Jurkat, Clone E6-1 (cell line): ENCODE data around the gene ANTXR1.

Experiments
- DNase-seq: peaks from one replicate; pipeline ENCODE4 v3.0.0-alpha.2; 2011; ENCODE audit warnings: low read depth, low spot score
- H3K4me3 ChIP-seq: 2 replicates; pipeline ENCODE4 v1.5.1; 2011; ENCODE audit warnings: mild to moderate bottlenecking, low read length, control low read depth, moderate library complexity

Gene ANTXR1

DNA sequence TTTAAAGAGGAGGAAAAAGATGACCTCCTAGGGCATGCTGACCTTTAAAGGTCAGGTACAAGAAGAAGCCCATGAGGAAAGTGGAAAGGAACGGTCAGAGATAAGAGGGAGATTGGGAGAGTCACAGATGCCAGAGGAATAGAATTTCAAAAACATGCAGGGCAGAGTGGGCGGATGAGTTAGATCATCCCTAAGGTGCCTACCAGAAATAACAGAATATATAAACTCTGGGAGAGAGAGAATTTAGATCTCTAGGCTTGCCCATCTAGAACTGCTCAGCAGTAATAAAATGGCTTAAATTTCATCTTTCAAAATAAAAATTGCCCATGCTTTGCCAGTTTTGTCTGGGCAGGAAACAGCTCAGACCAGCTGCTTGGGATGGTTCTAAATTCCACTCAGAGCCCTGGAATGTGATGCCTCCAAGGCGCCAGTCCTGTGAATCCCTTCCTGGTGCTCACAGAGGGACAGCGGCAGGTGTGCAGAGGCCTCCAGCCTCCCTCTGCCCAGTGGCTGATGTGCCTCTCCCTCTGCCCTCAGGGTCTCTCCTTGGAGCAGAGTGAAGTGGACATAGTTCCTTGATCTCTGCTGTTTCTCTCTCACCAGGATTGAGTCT lies 130.9 kb downstream of the ANTXR1 start:
- no peak overlapping the region for H3K4me3 ChIP-seq
- no peak for DNase-seq

DNA sequence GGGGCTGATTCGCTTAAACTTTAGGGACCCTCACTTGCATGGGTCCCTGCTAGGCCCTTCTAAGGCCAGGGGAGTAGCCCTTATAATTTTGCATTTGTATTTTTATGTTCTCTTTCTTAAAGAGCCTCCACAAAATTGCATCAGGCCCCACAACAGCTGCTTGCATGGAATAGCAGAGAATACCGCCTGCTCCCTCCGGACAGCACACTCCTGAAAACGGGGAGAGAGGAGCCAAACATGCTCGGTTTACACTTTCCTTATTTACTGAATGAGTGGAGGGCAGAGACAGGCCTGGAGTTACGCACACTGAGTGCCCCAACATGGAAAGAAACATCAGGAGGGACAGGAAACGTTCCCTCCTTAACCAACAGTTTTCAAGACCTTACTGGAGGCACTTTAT lies 132.2 kb downstream of the ANTXR1 start:
- H3K4me3 ChIP-seq, result no peak overlapping the region
- DNase-seq, result no peak

DNA sequence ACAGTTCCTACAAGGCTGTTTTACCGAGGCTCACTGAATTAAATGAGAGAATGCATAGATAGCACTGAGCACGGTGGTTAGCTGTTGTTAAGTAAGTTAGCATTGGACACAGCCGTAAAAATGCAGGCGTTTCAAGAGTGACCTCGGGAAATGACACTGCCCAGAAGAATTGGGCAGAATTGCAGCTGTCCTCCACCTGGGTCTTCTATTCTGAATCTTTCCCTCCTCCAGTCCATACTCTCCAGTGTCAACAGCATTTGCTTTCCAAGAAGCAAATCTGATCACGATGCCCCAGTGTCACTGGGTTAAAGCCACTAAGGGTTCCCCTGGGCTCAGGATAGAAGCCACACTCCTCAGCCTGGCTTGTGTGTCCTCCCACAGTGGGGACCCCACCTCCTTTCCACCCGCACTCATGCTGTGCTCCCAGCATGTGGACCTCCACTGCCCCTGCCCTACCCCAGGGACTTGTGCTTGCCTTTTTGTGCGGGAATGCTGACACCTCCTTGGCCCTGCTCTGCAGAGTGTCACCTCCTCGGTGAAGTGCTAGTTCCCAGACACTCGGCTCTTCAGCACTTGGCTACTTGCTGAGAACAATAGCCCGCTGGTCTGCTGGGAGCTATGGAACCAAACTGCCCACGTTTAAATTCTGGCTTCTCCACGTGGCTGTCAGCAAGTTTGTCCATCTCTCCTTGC lies 135.0 kb downstream of the ANTXR1 start:
- no peak overlapping the region for H3K4me3 ChIP-seq
- no peak for DNase-seq

DNA sequence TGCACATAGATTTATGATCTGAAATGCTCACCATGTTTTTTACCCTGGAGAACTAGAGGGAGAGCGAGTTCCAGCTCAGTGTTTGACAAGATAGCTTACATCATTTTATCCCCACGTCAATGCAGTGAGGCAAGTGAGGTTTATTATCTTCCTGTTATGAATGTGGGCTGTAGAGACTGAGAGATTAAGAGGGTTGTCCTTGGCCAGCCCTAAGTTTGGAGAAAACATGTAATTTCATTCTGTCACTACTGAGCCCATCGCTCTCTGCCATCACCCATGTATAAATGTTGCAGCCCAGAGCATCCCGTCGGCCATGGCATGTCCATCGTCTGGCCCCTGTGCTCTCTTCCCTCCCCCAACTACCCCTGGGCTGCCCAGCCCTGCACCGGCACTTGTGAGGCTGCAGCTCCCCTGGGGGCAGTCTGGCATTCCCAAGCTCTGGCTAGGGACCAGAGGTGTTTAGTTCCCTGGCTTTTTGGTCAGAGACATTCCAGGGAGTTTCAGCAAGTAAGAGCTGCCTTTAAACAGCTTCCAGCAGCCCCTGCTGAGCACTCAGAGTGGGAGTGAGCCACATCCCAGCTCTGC lies 136.7 kb downstream of the ANTXR1 start:
- DNase-seq, result no peak
- no peak overlapping the region for H3K4me3 ChIP-seq

DNA sequence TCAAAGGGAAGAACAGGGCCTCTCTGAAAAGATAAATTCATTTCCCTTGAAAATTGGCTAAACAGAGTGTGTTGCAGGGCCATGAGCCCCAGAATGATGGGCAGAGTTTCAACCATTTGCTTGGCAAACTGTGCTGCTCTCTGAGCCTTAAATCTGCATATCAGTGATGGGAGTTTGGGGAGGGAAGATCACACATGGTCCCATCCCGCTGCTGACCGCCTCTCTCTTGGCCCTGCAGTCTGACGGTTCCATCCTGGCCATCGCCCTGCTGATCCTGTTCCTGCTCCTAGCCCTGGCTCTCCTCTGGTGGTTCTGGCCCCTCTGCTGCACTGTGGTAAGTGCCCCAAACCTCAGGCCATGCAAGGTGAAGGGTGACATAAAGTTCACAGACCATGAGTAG lies 139.0 kb downstream of the ANTXR1 start:
- no peak overlapping the region for H3K4me3 ChIP-seq
- DNase-seq, result no peak

DNA sequence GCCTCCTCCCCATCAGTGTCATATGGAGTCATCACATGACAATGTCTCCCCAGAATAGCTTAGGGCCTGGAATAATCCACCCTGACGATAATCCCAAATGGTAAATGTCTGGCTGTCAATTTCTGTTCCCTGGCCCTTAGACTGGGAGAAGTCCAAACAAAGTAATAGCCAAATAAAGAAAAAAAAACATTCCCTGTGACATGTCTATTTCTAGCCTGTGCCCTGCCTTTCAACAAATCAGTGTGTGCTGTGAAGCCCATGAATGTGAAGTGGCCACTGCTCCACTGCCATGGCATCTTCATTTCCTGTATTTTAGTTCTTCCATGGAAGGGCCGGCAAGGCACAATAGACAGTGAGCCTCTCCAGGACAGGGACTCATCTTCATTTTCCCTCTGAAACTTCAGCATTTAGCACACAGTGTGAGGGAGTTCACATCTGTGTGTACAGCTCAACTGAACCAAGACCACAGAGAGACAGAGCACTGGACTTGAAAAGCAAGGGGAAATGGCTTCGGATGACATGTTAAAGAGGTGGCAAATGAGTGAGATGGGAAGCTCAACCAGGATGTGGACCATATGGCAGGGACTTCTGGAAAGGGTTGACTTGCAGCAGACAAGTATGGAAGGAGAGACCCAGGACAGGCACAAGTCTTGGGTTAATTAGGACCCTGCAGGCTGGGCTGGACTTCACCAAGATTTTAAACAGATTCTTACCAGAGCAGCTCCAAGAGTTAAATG lies 140.0 kb downstream of the ANTXR1 start:
- no peak for DNase-seq
- H3K4me3 ChIP-seq, result no peak overlapping the region

DNA sequence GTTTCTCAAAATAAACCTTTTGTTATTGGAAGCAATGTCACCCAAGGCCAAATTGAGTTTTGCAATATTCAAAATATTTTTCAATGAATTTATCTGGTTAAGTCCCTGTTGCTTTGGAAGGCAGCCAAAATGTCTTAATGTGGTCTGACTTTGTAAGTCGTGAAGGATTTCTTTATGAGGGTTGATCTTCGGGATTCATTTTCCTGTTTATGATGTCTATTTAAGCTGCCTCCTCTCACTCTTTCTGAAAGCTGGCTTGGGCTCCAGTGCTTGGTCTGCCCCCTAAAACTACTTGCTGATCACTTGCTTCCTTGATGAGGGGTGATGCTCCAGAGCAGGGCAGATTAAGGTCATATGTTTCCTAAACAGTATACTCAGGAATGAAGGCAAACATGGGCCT lies 141.1 kb downstream of the ANTXR1 start:
- no peak for DNase-seq
- no peak overlapping the region for H3K4me3 ChIP-seq

DNA sequence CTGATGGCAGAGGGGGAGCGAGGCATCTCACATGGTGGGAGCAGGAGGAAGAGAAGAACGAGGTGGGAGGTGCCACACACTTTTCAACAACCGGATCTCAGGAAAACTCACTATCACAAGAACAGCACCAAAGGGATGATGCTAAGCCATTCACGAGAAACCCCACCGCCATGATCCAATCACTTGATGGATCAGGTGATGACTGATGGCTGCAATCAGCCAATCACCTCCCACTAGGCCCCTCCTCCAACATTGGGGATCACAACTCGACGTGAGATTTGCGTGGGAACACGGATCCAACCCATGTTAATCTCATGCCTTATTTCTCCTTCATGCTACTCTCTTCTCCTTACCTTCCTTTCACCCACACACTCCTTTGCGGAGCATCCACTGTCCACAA lies 143.6 kb downstream of the ANTXR1 start:
- no peak for DNase-seq
- H3K4me3 ChIP-seq, result no peak overlapping the region

DNA sequence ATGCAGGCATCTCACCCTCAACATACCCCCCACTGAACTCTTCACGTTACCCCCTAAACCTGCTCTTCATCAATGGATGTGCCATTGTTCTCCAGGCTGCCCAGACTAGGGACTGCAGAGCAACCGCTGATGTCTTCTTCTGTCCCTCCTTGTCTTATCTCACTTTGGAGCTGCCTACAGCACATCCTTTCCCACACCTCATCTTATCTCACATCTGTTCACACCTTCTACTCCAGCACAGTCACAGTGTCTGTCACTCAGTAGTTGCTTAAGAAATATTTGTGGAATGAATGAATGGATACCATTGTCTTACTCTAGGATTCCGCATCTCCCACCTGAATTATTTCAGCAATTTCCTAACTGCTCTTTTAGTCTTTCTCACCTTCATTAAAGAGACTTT lies 144.5 kb downstream of the ANTXR1 start:
- no peak for DNase-seq
- H3K4me3 ChIP-seq, result no peak overlapping the region

DNA sequence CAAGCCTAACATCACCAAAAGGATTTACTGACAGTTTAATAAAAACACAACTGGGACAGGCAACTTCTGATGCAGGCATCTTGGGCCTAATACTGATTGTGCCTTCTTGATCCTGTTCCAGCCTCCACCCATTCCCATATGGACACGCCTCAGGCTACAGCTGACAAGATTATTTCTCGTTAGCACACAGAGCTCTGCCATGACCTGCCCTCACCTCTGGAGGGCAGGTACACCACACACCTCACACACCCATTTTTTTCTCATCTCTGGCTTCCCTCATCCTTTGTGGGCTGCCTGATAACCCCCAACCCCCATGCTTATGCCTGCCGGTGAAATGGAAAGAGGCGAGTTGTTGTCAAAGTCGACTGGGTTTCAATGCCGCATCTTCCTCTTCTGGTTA lies 147.0 kb downstream of the ANTXR1 start:
- no peak overlapping the region for H3K4me3 ChIP-seq
- no peak for DNase-seq

DNA sequence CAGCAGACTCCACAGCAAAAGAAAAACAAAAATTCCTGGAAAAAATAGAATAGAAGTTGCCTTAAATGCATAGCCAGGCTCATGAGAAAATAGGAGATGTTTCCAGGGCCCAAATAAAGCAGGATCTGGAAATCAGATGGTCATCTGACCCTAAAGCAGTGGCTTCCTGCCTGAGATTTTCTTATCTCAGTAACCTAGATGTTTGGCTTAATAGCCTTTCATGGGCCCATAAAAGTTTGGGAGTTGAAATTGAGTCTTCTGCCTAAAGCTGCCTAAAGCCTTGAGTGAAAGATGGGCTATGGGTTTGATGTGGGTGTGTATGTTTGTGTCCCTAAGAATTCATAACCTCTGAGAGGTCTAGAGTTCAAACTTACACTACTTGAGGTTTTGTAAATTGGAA lies 149.1 kb downstream of the ANTXR1 start:
- no peak overlapping the region for H3K4me3 ChIP-seq
- DNase-seq, result no peak

DNA sequence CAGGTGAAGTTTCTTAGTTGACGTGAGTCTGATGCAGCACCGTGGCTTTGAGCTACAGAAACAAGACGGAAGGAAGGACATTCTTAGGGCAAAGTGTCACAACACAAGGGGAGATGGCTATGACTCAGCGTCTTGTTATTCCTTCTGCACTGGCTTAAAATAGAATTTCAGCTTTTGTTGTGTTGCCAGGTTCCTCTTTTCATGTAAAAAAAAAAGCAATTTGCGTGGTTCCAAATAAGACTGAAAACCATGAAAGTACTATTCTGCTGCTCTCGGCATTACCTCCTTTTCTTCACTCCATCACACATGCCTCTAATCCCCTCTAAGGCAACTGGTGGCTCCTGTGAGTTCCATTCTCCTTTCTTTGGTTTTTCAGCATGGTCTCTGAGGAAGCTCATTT lies 150.1 kb downstream of the ANTXR1 start:
- H3K4me3 ChIP-seq, result no peak overlapping the region
- no peak for DNase-seq

DNA sequence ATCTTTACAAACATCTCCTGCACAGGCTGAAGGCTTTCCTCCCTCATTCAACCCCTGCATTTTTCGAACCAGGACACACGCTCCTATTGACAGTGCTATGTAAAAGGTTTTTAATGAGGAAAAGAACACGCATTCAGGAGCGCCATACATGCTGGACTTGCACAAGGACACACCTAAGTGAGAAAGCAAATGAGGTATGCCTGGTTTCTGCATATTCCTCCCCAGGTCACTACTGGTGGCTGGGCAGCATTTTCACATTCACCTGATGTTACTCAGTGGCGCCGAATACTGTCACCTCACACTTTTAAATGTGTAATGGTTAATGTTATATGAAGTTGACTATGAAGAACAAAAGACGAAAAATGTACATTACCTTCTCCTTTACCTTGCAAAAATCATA lies 150.6 kb downstream of the ANTXR1 start:
- no peak overlapping the region for H3K4me3 ChIP-seq
- no peak for DNase-seq

DNA sequence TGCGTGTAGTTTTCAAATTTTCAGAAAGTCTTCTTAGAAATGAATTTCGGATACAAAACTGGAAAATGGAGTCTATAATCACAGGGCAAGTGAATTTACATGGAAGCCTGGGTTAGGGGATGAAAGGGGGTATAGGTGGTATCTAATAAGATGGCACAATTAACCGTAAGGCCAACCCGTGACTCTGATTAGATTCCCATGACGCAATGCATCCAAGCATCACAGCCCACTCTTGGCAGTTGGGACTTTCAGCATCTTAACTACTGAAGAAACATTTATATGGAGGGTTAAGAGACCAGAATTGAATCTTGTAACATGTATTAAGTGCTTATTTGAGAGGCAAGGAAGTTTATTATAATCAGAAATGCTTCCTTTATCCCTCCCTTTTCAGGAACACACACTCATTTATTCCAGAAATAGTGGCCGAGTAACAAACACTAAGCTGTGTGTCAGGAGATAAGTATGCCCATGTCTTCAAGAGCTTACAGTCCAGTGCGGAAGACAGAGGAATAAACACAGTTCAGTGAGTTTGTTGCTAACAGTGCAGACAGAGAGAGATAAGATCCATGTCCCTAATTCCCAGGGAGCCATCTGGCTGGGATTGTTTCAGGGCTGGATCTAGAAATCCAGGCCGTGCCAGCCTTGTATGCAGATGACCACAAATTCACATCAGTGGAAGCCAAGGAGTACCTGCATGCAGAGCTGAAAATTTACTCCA lies 151.2 kb downstream of the ANTXR1 start:
- no peak overlapping the region for H3K4me3 ChIP-seq
- DNase-seq, result no peak

DNA sequence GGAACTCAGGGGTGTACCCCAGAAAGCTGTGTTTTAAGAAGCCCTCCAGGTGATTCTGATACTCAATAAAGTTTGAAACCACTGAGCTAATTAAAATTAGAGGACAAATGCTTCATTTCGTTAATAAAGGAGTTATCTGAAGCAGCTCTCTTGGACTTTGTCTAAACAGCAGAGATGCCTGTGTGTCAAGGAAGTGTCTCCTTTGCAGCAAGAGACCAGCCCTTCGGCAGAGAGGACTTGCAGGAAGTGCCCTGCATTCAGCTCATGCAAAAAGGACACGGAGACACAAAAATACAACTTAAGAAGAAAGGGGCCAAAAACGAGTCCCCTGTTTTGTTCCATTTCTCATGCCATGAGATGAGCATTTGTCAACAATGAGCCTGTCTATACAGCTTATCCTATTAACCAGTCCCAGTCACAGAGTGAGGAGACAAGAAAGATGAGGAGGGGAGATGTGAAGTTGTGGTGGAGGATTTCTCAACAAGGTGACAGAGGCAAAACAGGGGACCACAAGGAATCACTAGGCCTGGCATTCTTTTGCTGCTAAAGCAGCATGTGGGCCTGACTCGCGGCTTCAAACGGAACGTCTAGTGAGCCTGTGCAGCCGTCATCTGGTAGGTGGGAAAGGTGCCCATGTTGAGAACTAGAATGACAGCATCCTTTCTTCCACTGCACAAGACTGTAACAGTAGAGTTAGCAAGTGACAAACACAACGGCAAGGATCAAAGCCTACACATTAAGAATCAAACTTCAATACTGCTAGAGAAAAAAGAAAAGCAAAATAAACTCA lies 152.3 kb downstream of the ANTXR1 start:
- H3K4me3 ChIP-seq, result no peak overlapping the region
- no peak for DNase-seq

DNA sequence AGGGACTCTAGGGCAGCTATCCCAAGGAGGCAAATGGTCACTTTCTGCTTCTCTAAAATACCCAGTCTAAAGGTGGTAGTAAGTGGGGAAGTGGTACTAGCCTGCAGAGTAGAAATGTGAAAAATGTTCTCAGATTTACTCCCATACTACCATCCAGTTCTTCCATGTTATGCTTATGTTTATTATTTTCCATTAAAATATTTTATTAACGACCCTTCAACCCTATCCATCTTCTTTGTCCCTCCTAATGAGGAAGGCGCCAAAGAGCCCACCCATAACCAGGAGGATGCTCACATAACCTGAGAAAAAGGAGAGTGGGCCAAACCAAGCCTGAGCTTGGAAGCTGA lies 153.5 kb downstream of the ANTXR1 start:
- H3K4me3 ChIP-seq, result no peak overlapping the region
- no peak for DNase-seq

DNA sequence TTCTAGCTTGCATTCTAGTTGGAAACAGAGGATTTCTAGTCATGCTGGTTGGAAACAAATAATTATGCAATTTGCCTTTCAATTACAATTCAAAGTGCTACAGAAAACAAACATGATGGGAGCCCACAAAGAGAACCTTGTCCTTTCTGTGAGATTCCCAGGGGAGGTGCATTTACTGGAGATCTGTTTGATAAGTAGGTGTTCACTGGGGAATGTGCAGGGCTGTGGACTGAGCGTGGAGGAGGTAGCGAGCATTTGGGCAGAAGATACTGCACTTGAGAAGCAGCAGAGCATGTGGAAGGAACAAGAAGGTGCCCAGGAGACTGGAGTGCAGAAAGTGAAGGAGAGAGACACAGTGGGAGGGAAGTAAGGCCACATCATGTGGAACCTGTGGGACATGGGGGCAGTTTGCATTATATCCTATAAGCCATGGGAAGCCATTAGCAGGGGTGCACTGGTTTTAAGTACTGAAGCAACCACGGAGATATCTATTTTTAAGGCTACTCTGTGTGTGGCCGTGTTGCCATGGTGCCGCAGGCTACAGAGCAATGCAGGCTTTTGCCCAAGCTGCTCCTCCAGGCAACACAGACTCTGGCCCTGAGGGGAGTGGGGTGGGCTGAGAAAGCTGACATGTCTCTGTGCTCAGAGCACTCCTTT lies 154.0 kb downstream of the ANTXR1 start:
- DNase-seq, result no peak
- H3K4me3 ChIP-seq, result no peak overlapping the region

DNA sequence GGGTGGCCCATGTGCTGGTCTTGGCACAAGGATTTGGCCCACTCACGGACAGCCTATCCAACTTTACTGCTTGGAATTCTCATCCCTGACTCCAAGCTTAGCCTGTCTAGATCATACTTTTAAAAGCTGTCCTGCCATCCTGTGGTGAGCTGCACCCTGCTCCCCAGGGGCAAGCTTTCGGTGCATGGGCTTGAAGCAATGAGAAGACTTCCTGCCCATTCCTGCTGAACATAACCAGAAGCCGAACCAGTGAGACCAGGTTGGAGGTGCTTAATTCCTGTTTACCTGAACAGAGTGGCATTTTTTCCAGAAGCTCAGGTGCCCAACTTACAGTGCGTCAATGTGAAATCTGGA lies 154.5 kb downstream of the ANTXR1 start:
- DNase-seq, result no peak
- H3K4me3 ChIP-seq, result no peak overlapping the region
